CD4-positive, alpha-beta T cell treated with Interleukin-4 for 1 hour (primary cell): ENCODE measurements around the gene PDE4D.
"Not testable (repeated sequence)": the region's sequence is repeated elsewhere in the genome, so short reads cannot be mapped to it uniquely, and the experiment has no call there.

Experiments used
- DNase-seq, 2 donors: peaks; one replicate each; pipeline ENCODE4 v3.0.0-alpha.2; 2020 to 2022

The PDE4D gene

DNA sequence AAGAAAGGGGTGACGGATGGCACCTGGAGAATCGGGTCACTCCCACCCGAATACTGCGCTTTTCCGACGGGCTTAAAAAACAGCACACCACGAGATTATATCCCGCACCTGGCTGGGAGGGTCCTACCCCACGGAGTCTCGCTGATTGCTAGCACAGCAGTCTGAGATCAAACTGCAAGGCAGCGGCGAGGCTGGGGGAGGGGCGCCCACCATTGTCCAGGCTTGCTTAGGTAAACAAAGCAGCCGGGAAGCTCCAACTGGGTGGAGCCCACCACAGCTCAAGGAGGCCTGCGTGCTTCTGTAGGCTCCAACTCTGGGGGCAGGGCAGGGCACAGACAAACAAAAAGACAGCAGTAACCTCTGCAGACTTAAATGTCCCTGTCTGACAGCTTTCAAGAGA, 498.6 kb downstream of the PDE4D start:
- not testable (repeated sequence) for DNase-seq

GRCh38 chr5:59393585-59394420, 499.7 kb downstream of the PDE4D start:
- DNase-seq: no peak

DNA sequence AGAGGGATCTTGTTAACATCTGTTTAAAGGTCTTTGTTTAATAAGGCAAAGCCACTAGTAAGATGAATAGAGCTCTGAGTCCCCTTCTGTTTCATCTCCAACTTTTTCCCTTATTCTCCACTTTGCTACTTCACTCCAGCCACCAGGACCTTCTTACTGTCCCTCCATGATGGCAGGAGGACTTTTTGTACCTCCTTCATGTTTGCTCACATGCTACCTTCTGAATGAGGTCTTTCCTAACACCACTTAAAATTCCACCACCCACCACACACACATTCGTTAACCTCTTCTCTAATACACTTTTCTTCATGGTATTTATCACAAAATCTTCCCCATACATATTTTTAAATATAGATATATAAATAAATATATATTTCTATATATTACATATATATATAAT, 501.9 kb downstream of the PDE4D start:
- no peak for DNase-seq

DNA sequence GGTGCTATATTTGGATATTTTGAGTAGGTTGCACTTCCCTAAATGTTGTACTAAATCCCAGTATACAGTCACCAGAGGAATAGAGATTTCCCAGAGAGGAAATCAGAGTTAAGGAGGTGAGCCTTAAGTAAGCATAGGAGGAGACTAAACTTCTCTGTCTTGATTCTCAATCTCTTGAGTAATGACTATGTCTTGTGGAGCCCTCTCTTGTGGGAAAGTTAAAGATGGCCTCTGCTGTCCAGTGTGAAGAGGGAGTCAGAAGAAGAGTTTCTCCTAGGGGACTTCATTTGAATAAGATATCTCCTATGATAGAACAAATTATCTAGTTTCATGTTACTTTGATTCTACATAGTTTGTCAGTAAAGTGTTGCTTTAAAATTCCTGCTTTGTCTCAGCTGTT, 502.5 kb downstream of the PDE4D start:
- no peak for DNase-seq

- peak in 1 of 2 donors; percentile 14 for DNase-seq
Observed at GRCh38 chr5:59390074-59390659, 503.4 kb downstream of the PDE4D start.

DNA sequence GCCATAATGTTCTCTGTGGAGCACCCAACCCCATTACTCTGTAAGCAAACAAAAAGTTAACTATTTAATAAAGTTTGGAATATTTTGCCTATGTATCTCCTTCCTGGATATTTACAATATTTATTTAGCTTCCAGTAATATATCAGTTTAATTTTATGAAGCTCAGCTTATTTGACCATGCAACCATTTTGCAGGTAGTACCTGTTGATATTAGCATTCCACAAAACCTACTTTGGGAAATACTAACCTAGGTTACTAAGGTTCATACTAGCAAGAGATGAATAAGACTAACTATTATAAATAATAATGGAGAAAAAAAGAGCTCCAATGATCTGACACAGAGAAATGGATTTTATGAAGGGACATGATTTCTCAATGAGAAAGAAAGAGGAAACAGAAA, 506.4 kb downstream of the PDE4D start:
- DNase-seq: no peak

- no peak for DNase-seq
Observed at GRCh38 chr5:59385700-59386099, 507.8 kb downstream of the PDE4D start.

DNA sequence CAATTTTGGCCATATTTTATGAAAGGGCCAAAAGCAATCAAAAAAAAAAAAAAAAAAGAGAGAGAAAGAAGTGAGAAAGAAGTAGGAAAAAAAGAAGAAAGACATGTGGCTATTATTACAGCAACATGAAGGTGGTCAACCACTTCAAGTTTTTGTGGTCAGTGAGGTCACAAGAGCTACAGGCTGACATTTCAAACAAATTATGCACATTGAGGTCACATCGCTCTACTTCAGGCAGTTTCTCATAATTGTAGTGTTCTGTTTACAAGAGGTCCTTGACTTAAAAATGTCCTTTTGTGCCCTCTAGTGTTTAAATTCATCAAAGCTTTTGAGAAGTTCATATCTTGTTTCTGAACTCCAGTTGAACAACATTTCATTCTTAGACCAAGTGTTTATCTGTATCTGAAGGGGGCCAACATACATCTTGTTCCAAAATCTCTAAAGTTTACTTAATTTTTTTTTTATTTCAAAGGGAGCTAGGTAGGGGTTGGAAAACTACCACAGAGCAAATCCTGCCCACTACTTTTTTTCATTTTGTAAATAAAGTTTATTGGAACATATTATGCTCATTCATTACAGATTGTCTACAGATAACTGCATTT, 513.1 kb downstream of the PDE4D start:
- DNase-seq: peak in 1 of 2 donors; percentile 51

DNA sequence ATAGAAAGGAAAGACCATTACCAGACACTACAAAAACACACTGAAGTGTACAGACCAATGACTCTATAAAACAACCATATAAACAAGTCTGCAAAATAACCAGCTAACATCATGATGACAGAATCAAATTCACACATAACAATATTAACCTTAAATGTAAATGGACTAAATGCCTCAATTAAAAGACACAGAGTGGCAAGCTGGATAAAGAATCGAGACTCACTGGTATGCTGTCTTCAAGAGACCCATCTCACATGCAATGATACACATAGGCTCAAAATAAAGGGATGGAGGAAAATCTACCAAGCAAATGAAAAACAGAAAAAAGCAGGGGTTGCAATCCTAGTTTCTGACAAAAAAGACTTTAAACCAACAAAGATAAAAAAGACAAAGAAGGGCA, 519.5 kb downstream of the PDE4D start:
- DNase-seq: not testable (repeated sequence)

- DNase-seq: no peak
Observed at GRCh38 chr5:59371525-59372127, 521.9 kb downstream of the PDE4D start.

- no peak for DNase-seq
Observed at GRCh38 chr5:59368951-59369350, 524.6 kb downstream of the PDE4D start.

DNA sequence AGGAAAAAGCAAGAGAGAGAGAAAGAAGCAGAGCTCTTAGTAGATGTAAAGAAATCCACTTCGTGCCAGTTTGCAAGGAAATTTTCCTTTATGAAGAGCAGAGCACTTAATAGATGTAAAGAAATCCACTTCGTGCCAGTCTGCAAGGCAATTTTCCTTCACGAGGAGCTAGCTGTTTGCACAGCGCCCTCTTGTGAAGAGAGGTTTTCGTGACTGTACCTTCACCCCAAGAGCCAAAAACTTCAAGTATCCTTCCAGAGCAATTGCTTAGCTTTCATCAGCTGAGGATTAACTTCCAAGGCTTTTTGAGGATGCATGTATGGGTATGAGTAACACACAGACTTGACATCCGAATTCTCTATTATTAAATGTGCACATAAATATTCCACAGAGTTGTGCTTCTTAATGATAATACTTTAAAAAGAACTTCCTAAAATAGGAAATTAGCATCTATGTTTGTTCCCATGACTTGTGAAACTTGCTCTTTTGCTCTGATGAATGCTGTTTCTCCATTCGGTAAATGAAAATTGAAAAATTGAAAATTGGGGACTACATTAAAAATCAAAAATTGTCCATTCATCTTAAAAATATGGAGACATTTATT, 525.6 kb downstream of the PDE4D start:
- peak in 1 of 2 donors; percentile 37 for DNase-seq

DNA sequence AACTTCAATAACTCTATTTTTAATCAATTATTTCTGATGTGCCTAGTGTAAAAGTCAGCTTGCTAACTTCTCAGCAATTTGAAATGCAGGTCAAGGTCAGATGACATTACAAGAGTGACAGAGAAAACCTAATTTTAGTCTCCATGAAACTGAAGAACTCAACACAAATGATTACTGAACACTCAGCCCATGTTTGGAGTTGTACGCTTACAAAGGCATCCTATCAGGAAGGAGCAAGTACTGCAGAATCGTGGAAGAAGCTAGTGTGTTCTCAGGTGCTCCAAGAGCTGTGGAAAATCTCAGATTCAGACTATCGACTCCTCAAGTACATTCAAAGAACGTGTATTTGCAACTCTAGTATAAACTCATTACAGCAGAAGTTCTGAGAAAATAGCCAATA, 526.7 kb downstream of the PDE4D start:
- no peak for DNase-seq

GRCh38 chr5:59362438-59362837, 531.1 kb downstream of the PDE4D start:
- no peak for DNase-seq

- DNase-seq: no peak
Observed at GRCh38 chr5:59361454-59361853, 532.1 kb downstream of the PDE4D start.

GRCh38 chr5:59360130-59360555, 533.4 kb downstream of the PDE4D start:
- no peak for DNase-seq

DNA sequence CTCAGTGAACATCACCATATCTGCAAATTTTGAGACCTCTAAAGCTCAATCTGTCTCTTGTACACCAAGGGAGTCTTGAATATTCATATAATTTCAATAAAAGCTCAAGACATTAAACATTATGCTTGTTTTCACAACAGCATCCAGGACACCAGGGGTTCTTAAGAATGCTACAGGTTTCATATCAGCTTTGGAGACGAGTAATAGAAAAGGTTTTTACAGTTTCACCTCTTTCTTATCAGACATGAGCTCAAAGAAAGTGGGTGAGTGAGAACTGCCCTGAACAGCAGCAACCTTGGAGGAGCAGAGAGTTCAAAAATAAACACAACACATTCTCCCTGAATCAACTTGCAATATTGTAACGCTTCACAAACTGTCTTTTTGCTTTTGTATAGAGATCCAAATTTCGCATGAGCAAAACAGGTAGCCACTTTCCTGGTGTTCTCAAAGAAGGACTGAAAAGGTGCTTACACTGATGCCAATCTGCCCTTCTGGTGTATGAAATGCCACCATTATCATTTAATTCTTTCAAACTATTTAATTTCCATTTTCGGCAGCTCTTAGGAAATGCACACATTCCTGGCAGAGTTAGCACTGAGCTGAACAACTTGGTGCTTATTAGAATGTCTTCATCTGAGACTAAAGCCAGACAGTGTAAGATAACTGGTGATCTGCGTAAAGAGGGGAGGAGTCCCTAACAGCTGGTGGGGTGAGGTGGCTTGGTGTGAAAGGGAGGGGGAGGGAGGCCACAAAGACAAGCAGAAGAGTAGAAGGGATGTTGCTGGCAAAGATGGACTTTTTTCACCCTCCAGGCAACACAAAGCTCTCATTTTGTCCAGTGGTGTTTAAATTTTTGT, 535.3 kb downstream of the PDE4D start:
- peak in 1 of 2 donors; percentile 16 for DNase-seq

DNA sequence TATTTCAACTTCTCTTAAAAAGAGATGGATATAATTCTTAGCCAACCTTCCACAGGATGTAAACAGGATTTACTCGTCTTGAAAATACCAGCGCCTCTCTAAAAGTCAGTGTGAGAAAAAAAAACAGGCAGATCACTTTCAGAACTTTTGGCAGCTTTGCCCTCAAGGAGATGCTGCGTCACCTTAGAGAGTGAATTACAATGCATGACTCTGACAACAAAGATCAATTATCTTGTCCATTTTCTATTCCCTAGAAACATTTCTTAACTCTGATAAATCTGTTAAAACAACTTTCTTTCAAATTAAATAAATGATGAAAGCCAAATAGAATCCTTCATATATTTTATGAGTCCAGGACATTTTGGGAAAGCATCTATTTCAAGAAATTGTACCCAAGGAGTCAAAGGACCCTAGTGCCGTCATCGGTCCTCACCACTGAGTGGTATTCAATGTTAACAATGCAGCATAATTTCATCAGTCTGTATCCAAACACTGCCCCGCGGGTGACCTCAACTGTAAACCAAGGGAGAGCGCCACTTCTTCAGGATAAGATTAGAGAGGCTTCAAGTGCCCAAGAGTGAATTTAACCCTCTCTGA, 536.0 kb downstream of the PDE4D start:
- no peak for DNase-seq

GRCh38 chr5:59356813-59357380, 536.6 kb downstream of the PDE4D start:
- DNase-seq: peak in 1 of 2 donors; percentile 14

DNA sequence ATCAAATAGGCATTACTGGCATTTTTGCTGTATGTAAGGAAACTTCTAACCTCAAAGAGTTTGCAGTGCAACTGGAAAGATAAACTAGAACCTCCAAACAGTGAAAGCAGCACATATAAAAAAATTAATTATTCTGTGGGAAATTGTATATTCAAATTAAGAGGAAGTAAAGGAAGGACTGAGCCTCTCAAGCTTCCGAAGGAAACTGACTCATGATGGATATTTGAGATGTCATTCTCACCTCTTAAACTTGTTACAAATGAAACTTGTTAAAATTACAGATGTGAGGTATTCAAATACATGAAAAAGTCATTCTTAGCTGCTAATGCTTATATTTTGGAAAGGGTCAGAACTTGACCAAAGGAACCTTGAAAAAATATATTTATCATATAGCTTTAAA, 538.7 kb downstream of the PDE4D start:
- no peak for DNase-seq

- no peak for DNase-seq
Observed at GRCh38 chr5:59354274-59354673, 539.3 kb downstream of the PDE4D start.
